HG03095 (cell line): ENCODE data around the gene NXPE3.

Source experiments
- ATAC-seq: cut with Tn5 transposase; IDR thresholded peaks from one replicate; pipeline ENCODE4 v1.9.1; 2021; ENCODE audit warnings: moderate library complexity; ENCODE audit not compliant: unreplicated experiment

Gene NXPE3

DNA sequence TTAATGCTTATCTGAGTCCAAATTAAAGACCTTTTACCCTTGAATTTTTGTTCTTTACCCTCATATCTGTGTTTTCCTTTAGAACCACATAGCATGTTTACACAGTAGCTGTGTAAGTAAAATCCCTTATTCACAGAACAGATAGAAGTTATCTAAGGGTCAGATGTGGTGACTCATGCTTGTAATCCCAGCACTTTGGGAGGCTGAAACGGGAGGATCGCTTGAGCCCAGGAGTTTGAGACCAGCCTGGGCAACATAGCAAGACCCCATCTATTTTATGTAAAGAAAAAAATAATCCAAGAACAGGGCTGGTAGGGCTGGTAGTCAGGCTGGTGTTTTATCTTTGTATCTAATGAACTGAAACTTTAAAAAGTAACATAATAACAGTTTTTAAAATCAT is 23.2 kb downstream of the NXPE3 start:
- no peak for ATAC-seq

DNA sequence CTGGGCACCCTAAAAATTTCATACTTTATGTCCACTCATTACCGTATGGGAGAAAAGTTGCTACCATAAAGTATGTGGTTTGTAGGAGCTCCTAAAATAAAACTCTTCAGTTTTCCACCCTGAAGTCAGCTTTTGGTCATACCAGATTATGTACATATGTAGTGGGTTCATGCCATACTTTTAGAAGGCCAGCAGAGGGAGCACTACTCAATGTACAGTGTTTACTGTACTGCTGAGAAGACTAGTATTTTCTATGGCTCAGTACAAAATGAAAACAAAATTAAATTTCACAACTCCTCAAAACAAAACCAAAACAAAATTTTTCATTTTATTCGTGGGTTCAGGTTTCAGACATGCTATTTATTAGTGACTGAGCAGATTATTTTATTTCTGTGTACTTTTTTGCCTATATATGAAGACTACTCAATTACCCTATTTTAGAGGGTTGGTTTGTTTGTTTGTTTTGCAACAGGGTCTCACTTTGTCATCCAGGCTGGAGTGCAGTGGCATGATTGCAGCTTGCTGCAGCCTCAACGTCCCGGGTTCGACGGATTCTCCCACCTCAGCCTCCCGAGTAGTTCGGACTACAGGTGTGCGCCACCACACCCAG is 24.3 kb downstream of the NXPE3 start:
- peak; percentile 94 for ATAC-seq

- no peak for ATAC-seq
Measured at GRCh38 chr3:101803939-101804338, 24.9 kb downstream of the NXPE3 start.

GRCh38 chr3:101806491-101806890 is 27.5 kb downstream of the NXPE3 start:
- ATAC-seq = no peak

DNA sequence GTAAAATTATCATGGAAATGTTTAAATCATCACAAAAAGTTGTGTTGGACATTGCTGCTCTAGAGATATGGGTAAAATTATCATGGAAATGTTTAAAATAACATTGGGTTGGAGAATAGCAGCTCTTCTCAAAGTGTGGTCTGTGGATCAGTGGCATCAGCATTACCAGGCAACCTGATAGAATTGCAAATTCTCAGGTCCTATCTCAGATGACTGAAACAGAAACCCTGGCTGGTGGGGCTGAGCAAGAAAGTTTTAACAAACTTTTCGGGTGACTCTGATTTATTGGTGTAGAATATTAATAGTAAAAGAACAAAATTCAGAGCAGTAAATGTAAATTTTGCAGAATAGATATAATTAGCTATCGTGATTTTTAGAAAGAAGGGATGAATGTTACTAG is 28.9 kb downstream of the NXPE3 start:
- peak; percentile 62 for ATAC-seq

DNA sequence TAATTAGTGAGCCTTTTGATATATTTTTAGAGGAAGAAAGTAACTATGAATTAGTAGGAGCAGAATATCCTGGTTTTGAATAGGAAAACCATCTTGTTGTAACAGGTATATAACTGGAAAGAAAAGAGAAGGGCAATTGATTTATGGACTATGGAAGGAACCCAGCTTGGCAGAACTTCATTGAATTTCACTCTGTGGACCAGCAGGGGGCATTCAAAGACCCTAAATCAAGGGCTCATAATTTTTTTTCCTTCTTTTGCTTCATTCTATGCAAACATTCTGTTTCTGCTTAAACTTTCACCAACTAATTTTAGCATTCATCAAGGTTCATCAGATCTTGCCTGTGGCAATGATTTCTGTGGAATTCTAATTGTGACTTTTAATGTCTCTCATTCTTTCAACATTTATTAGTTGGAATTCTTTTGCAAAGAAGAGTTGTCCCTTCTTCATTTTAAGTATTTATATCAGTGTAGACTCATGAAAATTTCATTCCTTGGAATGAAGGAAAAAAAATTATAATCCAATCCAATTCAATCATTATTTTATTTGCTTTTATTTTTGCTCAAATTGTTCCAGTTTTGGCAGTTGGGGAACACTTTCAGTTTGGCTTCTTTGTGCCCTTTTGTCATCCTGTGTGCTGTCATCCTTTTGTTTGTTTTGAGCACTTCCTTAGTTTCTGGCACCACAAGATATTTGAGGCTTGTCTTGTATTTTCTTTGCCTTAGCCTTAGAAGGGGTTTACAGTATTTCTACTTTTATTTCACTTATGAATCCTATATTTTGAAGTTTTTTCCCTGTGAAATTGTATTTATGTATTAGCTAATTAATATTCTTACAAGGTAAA is 30.4 kb downstream of the NXPE3 start:
- ATAC-seq = no peak

DNA sequence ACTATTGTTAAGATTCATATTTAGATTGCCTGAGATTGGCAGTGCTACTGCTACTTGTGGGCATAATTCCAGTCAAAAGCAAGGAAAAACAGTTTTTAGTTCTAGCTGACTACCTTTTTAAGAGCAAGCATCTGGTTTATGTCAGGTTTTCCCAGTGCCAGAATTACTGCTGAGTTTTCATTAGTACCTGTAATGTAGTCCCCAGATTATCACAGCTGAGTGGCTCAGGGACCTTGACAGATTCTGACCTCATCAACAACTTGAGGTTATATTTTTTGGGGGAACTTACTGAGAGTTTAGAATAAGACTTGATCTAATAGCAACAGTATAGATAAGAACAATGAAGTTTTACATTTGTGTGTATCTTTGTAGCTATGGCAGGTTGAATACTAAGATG is 31.0 kb downstream of the NXPE3 start:
- no peak for ATAC-seq

GRCh38 chr3:101811875-101812274 is 32.9 kb downstream of the NXPE3 start:
- no peak for ATAC-seq

DNA sequence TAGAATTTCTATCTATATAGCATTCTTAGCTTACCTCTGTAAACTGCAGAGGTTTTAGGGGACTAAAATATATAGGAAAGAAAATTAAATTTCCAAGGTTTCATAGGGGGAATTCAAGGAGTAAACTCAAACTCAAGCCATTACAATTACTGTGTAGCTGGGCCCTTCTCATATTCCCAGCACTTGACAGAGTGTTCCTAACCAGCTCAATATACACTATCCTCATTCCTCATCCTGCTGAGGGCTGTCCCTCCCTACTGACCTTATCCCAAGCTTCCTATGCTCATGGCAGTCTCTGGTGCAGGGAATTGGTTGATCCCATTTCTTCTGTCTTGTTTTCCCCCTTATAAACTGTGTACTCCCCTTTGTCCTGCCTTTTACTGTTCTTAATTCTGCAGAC is 33.9 kb downstream of the NXPE3 start:
- no peak for ATAC-seq

GRCh38 chr3:101813817-101814440 is 34.9 kb downstream of the NXPE3 start:
- ATAC-seq = no peak

- ATAC-seq = no peak
Measured at GRCh38 chr3:101814835-101815234, 35.8 kb downstream of the NXPE3 start.

GRCh38 chr3:101816215-101817149 is 37.5 kb downstream of the NXPE3 start:
- no peak for ATAC-seq

DNA sequence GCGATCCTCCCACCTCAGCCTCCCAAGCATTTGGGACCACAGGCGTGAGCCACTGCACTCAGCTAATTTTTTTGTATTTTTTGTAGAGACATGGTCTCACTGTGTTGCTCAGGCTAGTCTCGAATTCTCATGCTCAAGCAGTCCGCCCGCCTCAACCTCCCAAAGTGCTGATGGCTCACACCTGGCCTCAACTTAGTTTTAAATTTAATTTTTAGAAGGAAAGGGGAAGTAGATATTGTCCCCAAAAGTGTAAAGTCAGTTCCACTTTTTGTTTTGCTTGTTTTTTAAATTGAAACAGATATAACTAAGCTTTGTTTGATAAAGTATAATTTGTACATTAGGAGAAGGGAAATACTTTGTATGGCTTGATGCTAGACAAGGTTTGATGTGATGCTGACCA is 39.0 kb downstream of the NXPE3 start:
- no peak for ATAC-seq

- no peak for ATAC-seq
Measured at GRCh38 chr3:101819649-101820206, 40.7 kb downstream of the NXPE3 start.

GRCh38 chr3:101821503-101821902 is 42.5 kb downstream of the NXPE3 start:
- ATAC-seq = no peak

GRCh38 chr3:101823525-101823924 is 44.5 kb downstream of the NXPE3 start:
- no peak for ATAC-seq

GRCh38 chr3:101824702-101825101 is 45.7 kb downstream of the NXPE3 start:
- ATAC-seq = no peak

DNA sequence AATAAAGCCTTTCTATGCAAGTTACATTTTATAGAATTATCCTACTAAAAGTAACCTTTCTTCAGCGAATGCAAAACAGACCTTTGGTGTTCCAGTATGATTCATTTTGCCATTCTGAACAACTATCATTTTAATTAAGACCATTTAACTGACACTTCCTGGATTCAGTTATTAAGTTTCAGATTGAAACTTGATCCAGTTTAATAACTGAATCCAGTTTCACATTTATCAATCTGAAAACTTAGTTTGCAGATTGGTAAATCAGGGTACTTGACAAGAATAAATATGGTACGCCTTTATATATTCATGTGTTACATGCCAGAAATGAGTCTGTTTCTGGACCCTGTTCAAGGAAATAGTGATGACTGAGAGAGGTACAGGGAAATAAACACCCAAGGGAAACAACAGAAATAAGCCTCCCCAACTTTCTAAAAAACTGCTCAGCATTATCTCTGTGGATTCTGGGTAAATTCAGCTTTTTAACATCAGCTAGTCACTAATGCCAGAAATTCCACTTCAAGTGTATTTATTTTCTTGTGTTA is 47.0 kb downstream of the NXPE3 start:
- ATAC-seq = no peak

GRCh38 chr3:101827211-101828174 is 48.5 kb downstream of the NXPE3 start:
- ATAC-seq = peak; percentile 78
